ENCODE measurements around the gene RNF220. TPM values are rescaled to one million over a fixed set of nuclear protein-coding genes. Genes with fewer than 3 reads are reported as not detected.

Gene RNF220
- total and polyA plus RNA-seq, 2 donors (not counting 3 experiments of a cell fraction or from before 2014, with no cell fraction given), result 62.7 to 66.6 TPM

DNA sequence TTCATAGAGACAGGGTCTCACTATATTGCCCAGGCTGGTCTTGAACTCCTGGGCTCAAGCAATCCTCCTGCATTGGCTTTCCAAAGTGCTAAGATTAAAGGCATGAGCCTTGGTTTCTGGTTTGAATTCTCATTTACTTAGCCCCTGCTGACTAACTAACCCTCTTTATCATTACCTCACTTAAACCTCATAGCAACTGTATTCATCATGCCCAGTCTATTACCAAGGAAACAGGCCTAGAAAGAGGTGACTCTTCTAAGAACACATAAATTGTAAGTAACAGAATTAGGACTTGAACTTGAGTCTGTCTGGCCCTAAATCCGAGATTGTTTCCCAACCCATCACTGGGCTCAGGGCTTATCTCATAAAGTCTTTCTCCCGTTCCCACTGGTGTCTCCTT lies 225.1 kb downstream of the RNF220 start:
- DNase-seq (ENCODE audit: low read depth, low spot score), result no peak
- Histone ChIP-seq H3K9me1 (replicated peaks; ENCODE audit: control insufficient read depth, extremely low read depth, insufficient read depth, low read length) (no peaks in the 10 kb centered on the region), H3K27ac (ENCODE audit: insufficient read depth, low read depth, low read length) (no peak overlapping the region), H2AFZ (ENCODE audit: low read depth, low read length) (no peak overlapping the region), H3K9ac (replicated peaks; ENCODE audit: extremely low read depth, insufficient read depth, low read length) (no peak overlapping the region), H3K36me3 (ENCODE audit: control insufficient read depth in 2 of 2, extremely low read depth in 1 of 2, insufficient read depth in 2 of 2, low read length in 2 of 2) (peaks cover 0 to 4% of the 10 kb centered on the region in 2 experiments), H3K4me1 (ENCODE audit: control insufficient read depth, extremely low read depth, insufficient read depth, low read length) (peaks cover 9% of the 10 kb centered on the region), H3K27me3 (ENCODE audit: control insufficient read depth in 2 of 2, insufficient read depth in 2 of 2, low read length in 2 of 2) (no peaks in the 10 kb centered on the region), H3K4me2 (ENCODE audit: insufficient read depth, low read length) (no peak overlapping the region), H3K9me3 (replicated peaks; ENCODE audit: control insufficient read depth, insufficient read depth, low read length) (no peaks in the 10 kb centered on the region), H3K79me2 (ENCODE audit: control insufficient read depth, insufficient read depth, low read length) (peaks cover 21% of the 10 kb centered on the region), H3K4me3 (replicated peaks in 1 of 3; ENCODE audit: insufficient read depth in 1 of 3, low read depth in 1 of 3, low read length in 3 of 3) (no peak overlapping the region), H4K20me1 (replicated peaks; ENCODE audit: control insufficient read depth, extremely low read depth, insufficient read depth, low read length) (no peaks in the 10 kb centered on the region)
- no TSS peak for BruUV-seq (replicated peaks)
- dilution Hi-C loops (cut with MboI; ENCODE audit: extremely low pct_ligation_motif_present, low sequenced_read_pairs), result no loop called here
- ChIA-PET CTCF (interaction anchor here (1.2 kb wide), 1 partner anchor 22 kb away, joined by 4 read pairs; no protein-coding TSS in a partner anchor), POLR2A (no interaction called here)
- intact Hi-C loops (cut with micrococcal nuclease), result no loop called here
- no peak for TF ChIP-seq POLR2A (IDR thresholded peaks at IDR 0.05; ENCODE audit: low read depth, low read length)
- no peak for TF ChIP-seq POLR2AphosphoS5 (IDR thresholded peaks at IDR 0.05; ENCODE audit: insufficient read depth, low read depth, low read length)
- no peak for TF ChIP-seq EZH2 (IDR thresholded peaks at IDR 0.05; ENCODE audit: borderline replicate concordance, low read depth, low read length, severe bottlenecking)
- no peak for TF ChIP-seq JUN (IDR thresholded peaks at IDR 0.05; ENCODE audit: borderline replicate concordance, insufficient read depth, insufficient read length, low read depth)
- TF ChIP-seq GATA2 (IDR thresholded peaks at IDR 0.05; ENCODE audit: insufficient read depth, insufficient read length, low read depth, low read length), result no peak
- TF ChIP-seq, protein P1, sequence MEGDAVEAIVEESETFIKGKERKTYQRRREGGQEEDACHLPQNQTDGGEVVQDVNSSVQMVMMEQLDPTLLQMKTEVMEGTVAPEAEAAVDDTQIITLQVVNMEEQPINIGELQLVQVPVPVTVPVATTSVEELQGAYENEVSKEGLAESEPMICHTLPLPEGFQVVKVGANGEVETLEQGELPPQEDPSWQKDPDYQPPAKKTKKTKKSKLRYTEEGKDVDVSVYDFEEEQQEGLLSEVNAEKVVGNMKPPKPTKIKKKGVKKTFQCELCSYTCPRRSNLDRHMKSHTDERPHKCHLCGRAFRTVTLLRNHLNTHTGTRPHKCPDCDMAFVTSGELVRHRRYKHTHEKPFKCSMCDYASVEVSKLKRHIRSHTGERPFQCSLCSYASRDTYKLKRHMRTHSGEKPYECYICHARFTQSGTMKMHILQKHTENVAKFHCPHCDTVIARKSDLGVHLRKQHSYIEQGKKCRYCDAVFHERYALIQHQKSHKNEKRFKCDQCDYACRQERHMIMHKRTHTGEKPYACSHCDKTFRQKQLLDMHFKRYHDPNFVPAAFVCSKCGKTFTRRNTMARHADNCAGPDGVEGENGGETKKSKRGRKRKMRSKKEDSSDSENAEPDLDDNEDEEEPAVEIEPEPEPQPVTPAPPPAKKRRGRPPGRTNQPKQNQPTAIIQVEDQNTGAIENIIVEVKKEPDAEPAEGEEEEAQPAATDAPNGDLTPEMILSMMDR (IDR thresholded peaks at IDR 0.05; ENCODE audit: extremely low read depth in 1 of 2, insufficient read depth in 1 of 2, low read depth in 1 of 2, low read length in 2 of 2), result no peak
- no peak for TF ChIP-seq FOS (IDR thresholded peaks at IDR 0.05; ENCODE audit: borderline replicate concordance, insufficient read depth, low read length)
- TF ChIP-seq, protein P2, sequence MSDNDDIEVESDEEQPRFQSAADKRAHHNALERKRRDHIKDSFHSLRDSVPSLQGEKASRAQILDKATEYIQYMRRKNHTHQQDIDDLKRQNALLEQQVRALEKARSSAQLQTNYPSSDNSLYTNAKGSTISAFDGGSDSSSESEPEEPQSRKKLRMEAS (IDR thresholded peaks at IDR 0.05; ENCODE audit: insufficient read depth, insufficient read length), result no peak
- TF ChIP-seq MYC (IDR thresholded peaks at IDR 0.05; ENCODE audit: low read depth, low read length), result no peak
- FAIRE-seq, result no peak
